HG02763 (cell line): Measurements from ENCODE around the gene S100A14.

ENCODE experiments used
- ATAC-seq: cut with Tn5 transposase; IDR thresholded peaks from one replicate; pipeline ENCODE4 v1.9.1; 2021; ENCODE audit warnings: mild to moderate bottlenecking, moderate library complexity; ENCODE audit not compliant: unreplicated experiment

Gene S100A14

GRCh38 chr1:153566414-153567371 is 49.4 kb downstream of the S100A14 start:
- no peak for ATAC-seq

GRCh38 chr1:153565529-153566374 is 50.4 kb downstream of the S100A14 start, which contains the start of gene S100A2:
Gene S100A2, minus strand, starts transcription at chr1:153565844. Its CDS starts 1,967 bp downstream, at chr1:153563877.
- ATAC-seq: no peak
